Liver (tissue), 9 donors: ENCODE measurements around the gene CAMSAP2. TPM values are rescaled to one million over a fixed set of nuclear protein-coding genes. Genes with fewer than 3 reads are reported as not detected.

Source experiments
- DNase-seq: peaks from one replicate; pipeline ENCODE4 v3.0.0-alpha.2; 2017; ENCODE audit warnings: low spot score
- H3K27ac ChIP-seq, 2 donors: one replicate each; pipeline ENCODE4 v1.7.0; 2013; ENCODE audit warnings: inconsistent platforms in 2 of 2, low read length in 2 of 2, control low read depth in 1 of 2, low read depth in 1 of 2, mild to moderate bottlenecking in 1 of 2
- H3K27me3 ChIP-seq, 4 donors: one replicate each; pipeline versions ENCODE4 v1.6.1 to v1.7.0; 2013; ENCODE audit warnings: low read length in 3 of 4, inconsistent platforms in 1 of 4, mild to moderate bottlenecking in 1 of 4, moderate library complexity in 1 of 4; ENCODE audit not compliant: control insufficient read depth in 4 of 4, insufficient read depth in 4 of 4
- H3K36me3 ChIP-seq, 4 donors: one replicate each; pipeline versions ENCODE4 v1.6.1 to v1.7.0; 2013; ENCODE audit warnings: low read length in 3 of 4, mild to moderate bottlenecking in 3 of 4, low read depth in 1 of 4, moderate library complexity in 1 of 4; ENCODE audit not compliant: control insufficient read depth in 4 of 4, insufficient read depth in 3 of 4
- H3K4me1 ChIP-seq, 4 donors: one replicate each; pipeline versions ENCODE4 v1.6.1 to v1.7.0; 2013; ENCODE audit warnings: low read length in 3 of 4, mild to moderate bottlenecking in 3 of 4, moderate library complexity in 1 of 4; ENCODE audit not compliant: control insufficient read depth in 4 of 4, insufficient read depth in 4 of 4
- H3K4me3 ChIP-seq, 3 donors: one replicate each; pipeline versions ENCODE4 v1.6.1 to v1.7.0; 2013; ENCODE audit warnings: low read length in 3 of 3, control low read depth in 1 of 3, low read depth in 1 of 3, mild to moderate bottlenecking in 1 of 3
- H3K9ac ChIP-seq, 2 donors: one replicate each; pipeline ENCODE4 v1.7.0; 2013; ENCODE audit warnings: low read length in 2 of 2, mild to moderate bottlenecking in 2 of 2, moderate library complexity in 2 of 2, control low read depth in 1 of 2, low read depth in 1 of 2
- H3K9me3 ChIP-seq, 4 donors: one replicate each; pipeline versions ENCODE4 v1.6.1 to v1.7.0; 2013; ENCODE audit warnings: low read length in 3 of 4; ENCODE audit not compliant: control insufficient read depth in 4 of 4
- ATF3 ChIP-seq: IDR thresholded peaks from 2 replicates; pipeline ENCODE4 v1.6.1; 2016; ENCODE audit warnings: antibody characterized with exemption
- CTCF ChIP-seq: fragments of 150-350 bp; IDR thresholded peaks from 2 replicates; pipeline ENCODE4 v1.5.1; 2017; ENCODE audit warnings: improper control_type of control experiment, low read depth, low read length; ENCODE audit not compliant: missing input control
- EGR1 ChIP-seq, 2 donors: IDR thresholded peaks; 2 replicates each; pipeline ENCODE4 v1.6.1; 2016 to 2018; ENCODE audit warnings: antibody characterized with exemption in 2 of 2, low read depth in 2 of 2
- FOXA1 ChIP-seq: IDR thresholded peaks from 2 replicates; pipeline ENCODE4 v1.6.1; 2016; ENCODE audit warnings: antibody characterized with exemption
- FOXA2 ChIP-seq: IDR thresholded peaks from 2 replicates; pipeline ENCODE4 v1.6.1; 2016; ENCODE audit warnings: antibody characterized with exemption
- GABPA ChIP-seq, 2 donors: IDR thresholded peaks in 1 of 2; conservative IDR thresholded peaks in 1 of 2; 2 replicates each; pipeline ENCODE4 v1.6.1; 2016; ENCODE audit warnings: antibody characterized with exemption in 2 of 2, mild to moderate bottlenecking in 1 of 2, moderate library complexity in 1 of 2
- HNF4A ChIP-seq, 2 donors: conservative IDR thresholded peaks; 2 replicates each; pipeline ENCODE4 v1.6.1; 2016; ENCODE audit warnings: antibody characterized with exemption in 2 of 2, mild to moderate bottlenecking in 2 of 2
- HNF4G ChIP-seq: IDR thresholded peaks from 2 replicates; pipeline ENCODE4 v1.6.1; 2016; ENCODE audit warnings: antibody characterized with exemption
- JUND ChIP-seq, 2 donors: IDR thresholded peaks; 2 replicates each; pipeline ENCODE4 v1.6.1; 2016; ENCODE audit warnings: antibody characterized with exemption in 2 of 2
- MAX ChIP-seq: IDR thresholded peaks from 2 replicates; pipeline ENCODE4 v1.6.1; 2016; ENCODE audit warnings: antibody characterized with exemption
- NR2F2 ChIP-seq: IDR thresholded peaks from 2 replicates; pipeline ENCODE4 v1.6.1; 2016; ENCODE audit warnings: antibody characterized with exemption
- RAD21 ChIP-seq, 2 donors: IDR thresholded peaks; 2 replicates each; pipeline ENCODE4 v1.6.1; 2016; ENCODE audit warnings: antibody characterized with exemption in 2 of 2, mild to moderate bottlenecking in 2 of 2
- REST ChIP-seq: IDR thresholded peaks from 2 replicates; pipeline ENCODE4 v1.6.1; 2016; ENCODE audit warnings: antibody characterized with exemption, mild to moderate bottlenecking
- RXRA ChIP-seq, 2 donors: IDR thresholded peaks; 2 replicates each; pipeline ENCODE4 v1.6.1; 2017 to 2018; ENCODE audit warnings: antibody characterized with exemption in 2 of 2, mild to moderate bottlenecking in 1 of 2
- SP1 ChIP-seq: IDR thresholded peaks from 2 replicates; pipeline ENCODE4 v1.6.1; 2018; ENCODE audit warnings: antibody characterized with exemption, mild to moderate bottlenecking
- TAF1 ChIP-seq: conservative IDR thresholded peaks from 2 replicates; pipeline ENCODE4 v1.6.1; 2016; ENCODE audit warnings: antibody characterized with exemption, mild to moderate bottlenecking
- YY1 ChIP-seq: IDR thresholded peaks from 2 replicates; pipeline ENCODE4 v1.6.1; 2016; ENCODE audit warnings: antibody characterized with exemption, mild to moderate bottlenecking
- WGBS: extraction: QIAGEN DNeasy Blood & Tissue Kit; methylation state at CpG from one replicate; pipeline ENCODE4 v1.1.7; 2013; 5-methylcytosine and 5-hydroxymethylcytosine counted together
- polyA plus RNA-seq, 2 donors: library from polyadenylated mRNA; stranded (reverse) in 1 of 2; unstranded in 1 of 2; fragments of 200-250 nt in 1 of 2; fragments of >200 nt in 1 of 2; fragmentation: Nextera tagmentation in 1 of 2; extraction: Ambion mirVana in 1 of 2; gene quantifications; one replicate each; pipeline versions ENCODE4 v1.2.1 to v1.2.3, GENCODE V29; 2013 to 2015
- total RNA-seq, 2 donors: library from RNA; depleted of rRNA; stranded (reverse); fragments of >200 nt; gene quantifications; one replicate each; pipeline ENCODE4 v1.2.3, GENCODE V29; 2014
- donor health status: healthy.
- donor health status: healthy.
- donor health status: healthy.
- donor health status: healthy.
- donor health status: healthy.

The CAMSAP2 gene
- total and polyA plus RNA-seq, 4 donors = 1.9 to 8.6 (median 3.5) TPM

- Histone ChIP-seq H3K9ac (no peak overlapping the region), H3K4me1 (no peaks in the 10 kb centered on the region), H3K27ac (no peak overlapping the region), H3K36me3 (peaks cover 3 to 12% (median 9%) of the 10 kb centered on the region in 4 donors), H3K9me3 (no peaks in the 10 kb centered on the region), H3K27me3 (no peaks in the 10 kb centered on the region), H3K4me3 (no peak overlapping the region)
- TF ChIP-seq JUND (IDR thresholded peaks at IDR 0.05) (no peak), SP1 (no peak), NR2F2 (no peak), HNF4G (no peak), MAX (no peak), GABPA (IDR thresholded peaks at IDR 0.05 in 1 of 2, conservative IDR thresholded peaks at IDR 0.05 in 1 of 2) (no peak), CTCF (no peak), RXRA (IDR thresholded peaks at IDR 0.05) (no peak), FOXA2 (no peak), RAD21 (IDR thresholded peaks at IDR 0.05) (no peak), ATF3 (no peak), REST (no peak), HNF4A (conservative IDR thresholded peaks at IDR 0.05) (no peak), FOXA1 (no peak)
- DNase-seq = no peak
Observed at GRCh38 chr1:200850554-200850953, 111.9 kb downstream of the CAMSAP2 start.

- Histone ChIP-seq H3K27ac (no peak overlapping the region), H3K4me3 (no peak overlapping the region), H3K9me3 (no peaks in the 10 kb centered on the region), H3K9ac (no peak overlapping the region), H3K27me3 (no peaks in the 10 kb centered on the region), H3K36me3 (peaks cover 1 to 10% (median 7%) of the 10 kb centered on the region in 4 donors), H3K4me1 (no peaks in the 10 kb centered on the region)
- DNase-seq = no peak
- WGBS = 89% methylated on average over 2 of the region's 2 CpGs
- TF ChIP-seq MAX (no peak), ATF3 (no peak), RAD21 (IDR thresholded peaks at IDR 0.05) (no peak), HNF4G (no peak), NR2F2 (no peak), YY1 (no peak), FOXA2 (no peak), JUND (IDR thresholded peaks at IDR 0.05) (no peak), REST (no peak), CTCF (no peak), SP1 (no peak), GABPA (IDR thresholded peaks at IDR 0.05 in 1 of 2, conservative IDR thresholded peaks at IDR 0.05 in 1 of 2) (no peak), EGR1 (IDR thresholded peaks at IDR 0.05; ENCODE audit: low read depth in 2 of 2) (no peak), HNF4A (conservative IDR thresholded peaks at IDR 0.05) (no peak), RXRA (IDR thresholded peaks at IDR 0.05) (no peak), TAF1 (no peak)
Observed at GRCh38 chr1:200856716-200857357, 118.1 kb downstream of the CAMSAP2 start.
